Measurements from ENCODE around the gene ERGIC1.
A peak's percentile ranks its signal among the peaks of the same experiment; 100 is the strongest.

ERGIC1 gene

GRCh38 chr5:172788771-172789686 is 45.0 kb upstream of the ERGIC1 start:
- H4K20me1 ChIP-seq (ENCODE audit: control insufficient read depth, insufficient read depth, low read depth, low read length), result no peaks in the 10 kb centered on the region
- no peak overlapping the region for H3K4me3 ChIP-seq (ENCODE audit: low read length)
- no peaks in the 10 kb centered on the region for H3K36me3 ChIP-seq (ENCODE audit: control insufficient read depth, low read length)
- H3K27me3 ChIP-seq (ENCODE audit: control insufficient read depth, low read length), result peaks cover 5% of the 10 kb centered on the region
- H3K9me3 ChIP-seq (ENCODE audit: control insufficient read depth, insufficient read depth, low read length), result no peaks in the 10 kb centered on the region
- no peaks in the 10 kb centered on the region for H3F3A ChIP-seq (ENCODE audit: control insufficient read depth, insufficient read depth)
- 0 out of 2 replicates have a peak overlapping the region, but pooled peaks have one; percentile 20 for H3K4me2 ChIP-seq (ENCODE audit: low read length)
- TF ChIP-seq CTCF (IDR thresholded peaks at IDR 0.05; ENCODE audit: low read depth, low read length, poor library complexity, severe bottlenecking) (no peak), EZH2phosphoT487 (IDR thresholded peaks at IDR 0.05; ENCODE audit: borderline replicate concordance, low read length) (no peak)
- H3K79me2 ChIP-seq (ENCODE audit: control insufficient read depth, low read length), result no peaks in the 10 kb centered on the region
- H3K4me1 ChIP-seq (ENCODE audit: control insufficient read depth, low read length), result peaks cover 8% of the 10 kb centered on the region
- H3K27ac ChIP-seq (ENCODE audit: low read depth, low read length), result no peak overlapping the region
- no peaks in the 10 kb centered on the region for H3K9me2 ChIP-seq (replicated peaks; ENCODE audit: control insufficient read depth, low read length)

GRCh38 chr5:172789687-172790495 is 44.2 kb upstream of the ERGIC1 start:
- Histone ChIP-seq H4K20me1 (ENCODE audit: control insufficient read depth, insufficient read depth, low read depth, low read length) (no peaks in the 10 kb centered on the region), H3K9me3 (ENCODE audit: control insufficient read depth, insufficient read depth, low read length) (no peaks in the 10 kb centered on the region), H3K9me2 (replicated peaks; ENCODE audit: control insufficient read depth, low read length) (no peaks in the 10 kb centered on the region), H3K4me2 (ENCODE audit: low read length) (no peak overlapping the region), H3K27ac (ENCODE audit: low read depth, low read length) (no peak overlapping the region), H3F3A (ENCODE audit: control insufficient read depth, insufficient read depth) (no peaks in the 10 kb centered on the region), H3K4me3 (ENCODE audit: low read length) (no peak overlapping the region), H3K4me1 (ENCODE audit: control insufficient read depth, low read length) (peaks cover 8% of the 10 kb centered on the region), H3K79me2 (ENCODE audit: control insufficient read depth, low read length) (no peaks in the 10 kb centered on the region), H3K27me3 (ENCODE audit: control insufficient read depth, low read length) (peaks cover 5% of the 10 kb centered on the region), H3K36me3 (ENCODE audit: control insufficient read depth, low read length) (no peaks in the 10 kb centered on the region)
- TF ChIP-seq EZH2phosphoT487 (IDR thresholded peaks at IDR 0.05; ENCODE audit: borderline replicate concordance, low read length) (no peak), CTCF (IDR thresholded peaks at IDR 0.05; ENCODE audit: low read depth, low read length, poor library complexity, severe bottlenecking) (no peak)

GRCh38 chr5:172790496-172790889 is 43.6 kb upstream of the ERGIC1 start:
- Histone ChIP-seq H3K9me2 (replicated peaks; ENCODE audit: control insufficient read depth, low read length) (no peaks in the 10 kb centered on the region), H3K79me2 (ENCODE audit: control insufficient read depth, low read length) (no peaks in the 10 kb centered on the region), H3K4me3 (ENCODE audit: low read length) (no peak overlapping the region), H4K20me1 (ENCODE audit: control insufficient read depth, insufficient read depth, low read depth, low read length) (no peaks in the 10 kb centered on the region), H3F3A (ENCODE audit: control insufficient read depth, insufficient read depth) (no peaks in the 10 kb centered on the region), H3K27ac (ENCODE audit: low read depth, low read length) (no peak overlapping the region), H3K36me3 (ENCODE audit: control insufficient read depth, low read length) (no peaks in the 10 kb centered on the region), H3K4me1 (ENCODE audit: control insufficient read depth, low read length) (peaks cover 8% of the 10 kb centered on the region), H3K9me3 (ENCODE audit: control insufficient read depth, insufficient read depth, low read length) (no peaks in the 10 kb centered on the region), H3K27me3 (ENCODE audit: control insufficient read depth, low read length) (peaks cover 5% of the 10 kb centered on the region), H3K4me2 (ENCODE audit: low read length) (no peak overlapping the region)
- TF ChIP-seq EZH2phosphoT487 (IDR thresholded peaks at IDR 0.05; ENCODE audit: borderline replicate concordance, low read length) (no peak), CTCF (IDR thresholded peaks at IDR 0.05; ENCODE audit: low read depth, low read length, poor library complexity, severe bottlenecking) (no peak)
